ENCODE measurements around the gene CDC42BPA. TPM values are rescaled to one million over a fixed set of nuclear protein-coding genes. Genes with fewer than 3 reads are reported as not detected.
"Not testable (repeated sequence)": the region's sequence is repeated elsewhere in the genome, so short reads cannot be mapped to it uniquely, and the experiment has no call there.

CDC42BPA gene, protein sequence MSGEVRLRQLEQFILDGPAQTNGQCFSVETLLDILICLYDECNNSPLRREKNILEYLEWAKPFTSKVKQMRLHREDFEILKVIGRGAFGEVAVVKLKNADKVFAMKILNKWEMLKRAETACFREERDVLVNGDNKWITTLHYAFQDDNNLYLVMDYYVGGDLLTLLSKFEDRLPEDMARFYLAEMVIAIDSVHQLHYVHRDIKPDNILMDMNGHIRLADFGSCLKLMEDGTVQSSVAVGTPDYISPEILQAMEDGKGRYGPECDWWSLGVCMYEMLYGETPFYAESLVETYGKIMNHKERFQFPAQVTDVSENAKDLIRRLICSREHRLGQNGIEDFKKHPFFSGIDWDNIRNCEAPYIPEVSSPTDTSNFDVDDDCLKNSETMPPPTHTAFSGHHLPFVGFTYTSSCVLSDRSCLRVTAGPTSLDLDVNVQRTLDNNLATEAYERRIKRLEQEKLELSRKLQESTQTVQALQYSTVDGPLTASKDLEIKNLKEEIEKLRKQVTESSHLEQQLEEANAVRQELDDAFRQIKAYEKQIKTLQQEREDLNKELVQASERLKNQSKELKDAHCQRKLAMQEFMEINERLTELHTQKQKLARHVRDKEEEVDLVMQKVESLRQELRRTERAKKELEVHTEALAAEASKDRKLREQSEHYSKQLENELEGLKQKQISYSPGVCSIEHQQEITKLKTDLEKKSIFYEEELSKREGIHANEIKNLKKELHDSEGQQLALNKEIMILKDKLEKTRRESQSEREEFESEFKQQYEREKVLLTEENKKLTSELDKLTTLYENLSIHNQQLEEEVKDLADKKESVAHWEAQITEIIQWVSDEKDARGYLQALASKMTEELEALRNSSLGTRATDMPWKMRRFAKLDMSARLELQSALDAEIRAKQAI (N-terminal part only)
- total RNA-seq: 10 to 100 TPM; 46.2 to 49.9 TPM
- long read RNA-seq, partial matches to known transcripts: 62 of 73 reads
- long read RNA-seq, other reads (novel, unspliced or antisense): 11 of 73 reads

DNA sequence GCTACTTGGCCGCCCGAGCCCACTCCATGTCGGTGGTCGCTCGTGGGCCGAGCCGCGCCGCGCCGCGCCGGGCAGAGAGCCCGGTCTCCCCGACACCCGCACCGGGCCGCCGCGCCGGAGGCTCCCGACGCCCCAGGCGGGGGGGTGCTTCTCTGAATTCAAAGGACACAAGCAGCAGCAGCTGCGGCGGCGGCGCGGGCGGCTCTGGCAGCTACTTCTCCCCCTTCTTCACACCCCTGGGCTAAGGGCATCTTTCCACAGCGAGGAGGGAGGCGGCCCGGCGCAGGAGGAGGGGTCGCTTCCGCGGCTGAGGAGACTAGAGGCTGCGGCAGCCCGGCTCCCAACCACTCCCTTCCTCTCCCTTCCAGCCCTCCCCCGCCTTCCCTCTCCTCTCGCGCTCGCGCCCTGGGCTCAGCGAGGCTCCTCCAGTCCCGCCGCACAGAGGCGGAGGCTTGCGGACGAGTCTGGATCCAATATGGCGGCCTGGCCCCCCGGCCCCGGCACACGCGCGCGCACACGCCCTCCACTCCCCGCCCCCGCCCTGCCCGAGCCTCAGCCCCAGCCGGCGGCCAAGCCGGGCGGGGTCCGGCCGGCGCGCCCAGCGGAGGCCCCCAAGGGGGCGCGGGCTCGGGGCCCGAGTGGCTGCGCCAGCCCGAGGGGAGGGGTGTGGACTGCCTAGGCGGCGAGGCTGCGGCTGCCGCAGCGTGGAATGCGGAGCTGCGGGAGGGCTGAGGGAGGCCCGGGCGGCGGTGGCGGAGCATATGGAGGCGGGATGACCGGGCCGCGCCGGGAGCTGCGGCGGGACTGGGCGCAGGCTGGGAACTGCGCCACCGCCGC lies at the start of gene CDC42BPA:
CDC42BPA (minus strand) TSS at position 477 of the 837 bp plus-strand sequence. CDS start 1,310 bp downstream, outside the sequence.
- DNase-seq: peak; percentile 80 to 81
- intact Hi-C loops (cut with DNase I, micrococcal nuclease): no loop called here
- ATAC-seq: peak; percentile 68

DNA sequence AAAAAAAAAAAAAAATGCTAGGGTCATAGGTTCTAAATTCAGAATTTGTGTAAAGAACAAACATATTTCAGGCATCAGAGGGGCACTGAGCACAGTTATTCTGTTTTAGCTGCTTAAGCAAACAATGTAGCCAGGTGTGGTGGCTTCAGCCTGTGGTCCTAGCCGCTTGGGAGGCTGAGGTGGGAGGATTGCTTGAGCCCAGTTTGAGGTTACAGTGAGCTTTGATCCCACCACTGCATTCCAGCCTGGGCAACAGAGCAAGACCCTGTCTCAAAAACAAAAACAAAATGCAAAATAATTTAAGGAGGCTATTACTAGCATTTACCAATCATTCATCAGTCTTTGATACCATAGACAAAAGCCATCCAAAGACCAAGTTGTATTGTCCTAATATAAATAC lies 49.7 kb upstream of the CDC42BPA start:
- intact Hi-C loops (cut with DNase I, micrococcal nuclease): no loop called here
- DNase-seq (no peak), ATAC-seq (no peak)

DNA sequence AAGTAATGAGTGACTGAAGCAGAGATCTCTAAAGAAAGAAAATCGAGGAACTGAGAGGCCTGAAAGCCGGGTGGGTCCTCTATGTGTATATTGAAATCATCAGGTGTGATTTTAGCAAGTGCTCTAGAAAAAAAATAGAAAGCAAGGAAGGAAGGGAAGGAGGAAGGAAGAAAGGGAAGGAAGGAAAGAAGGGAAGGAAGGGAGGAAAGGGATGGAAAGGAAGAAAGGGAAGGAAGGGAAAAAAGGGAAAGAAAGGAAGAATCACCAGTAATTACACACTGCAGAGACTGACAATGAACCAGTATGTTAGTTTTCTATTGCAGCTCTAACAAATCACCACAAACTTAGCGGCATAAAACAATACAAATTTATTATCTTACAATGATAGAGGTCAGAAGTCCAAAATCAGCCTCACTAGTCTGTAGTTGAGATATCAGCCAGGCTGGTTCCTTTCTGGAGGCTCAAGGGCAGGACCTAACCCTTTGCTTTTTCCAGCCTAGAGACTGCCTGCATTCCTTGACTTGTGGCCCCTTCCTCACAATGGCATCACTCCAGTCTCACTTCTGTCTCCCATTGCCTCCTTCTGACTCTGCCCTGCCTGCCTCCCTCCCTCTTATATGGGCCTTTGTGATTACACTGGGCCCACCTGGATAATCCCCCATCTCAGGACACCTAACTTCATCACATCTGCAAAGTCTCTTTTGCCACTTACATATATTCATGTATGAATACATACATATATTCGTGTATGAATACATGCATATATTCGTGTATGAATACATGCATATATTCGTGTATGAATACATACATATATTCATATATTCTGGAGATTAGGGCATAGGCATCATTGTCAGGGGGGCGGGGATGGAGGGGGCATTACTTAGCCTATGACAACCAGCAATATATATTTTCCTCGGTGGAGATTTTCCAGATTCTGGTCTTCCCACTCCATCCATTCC lies 47.5 kb upstream of the CDC42BPA start:
- intact Hi-C loops (cut with DNase I, micrococcal nuclease): no loop called here
- DNase-seq (peak in 1 of 2 donors; percentile 11), ATAC-seq (peak; percentile 97)

DNA sequence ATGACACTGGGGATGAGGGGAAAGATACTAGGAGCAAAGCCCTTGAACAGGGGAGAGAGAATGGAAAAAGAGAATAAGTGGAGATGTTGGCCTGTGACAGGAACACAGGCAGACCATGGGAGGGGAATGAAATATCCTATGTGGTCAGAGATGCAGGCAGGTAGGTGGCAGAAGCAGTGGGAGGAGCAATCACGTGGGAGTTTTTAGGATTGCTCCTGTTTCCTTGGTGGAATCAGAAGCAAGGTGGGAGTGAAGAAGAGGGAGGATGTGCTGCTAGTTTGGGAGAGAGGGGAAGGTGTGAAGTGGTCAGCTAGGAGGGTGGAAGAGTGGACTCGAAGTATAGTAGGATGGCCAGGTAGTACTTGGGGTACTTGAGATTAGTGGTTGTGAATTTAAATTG lies 46.4 kb upstream of the CDC42BPA start:
- intact Hi-C loops (cut with DNase I, micrococcal nuclease): no loop called here

DNA sequence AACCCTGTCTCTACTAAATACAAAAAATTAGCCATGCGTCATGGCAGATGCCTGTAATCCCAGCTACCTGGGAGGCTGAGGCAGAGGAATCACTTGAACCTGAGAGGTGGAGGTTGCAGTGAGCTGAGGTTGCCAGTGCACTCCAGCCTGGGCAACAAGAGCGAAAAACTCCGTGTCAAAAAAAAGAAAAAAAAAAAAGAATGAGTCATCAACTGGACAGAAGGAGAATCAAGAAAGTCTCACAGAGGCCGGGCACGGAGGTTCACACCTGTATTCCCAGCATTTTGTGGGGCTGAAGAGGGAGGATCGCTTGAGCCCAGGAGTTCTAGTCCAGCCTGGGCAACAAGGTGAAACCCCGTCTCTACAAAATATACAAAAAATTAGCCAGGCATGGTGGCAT lies 45.5 kb upstream of the CDC42BPA start:
- no peak for ATAC-seq
- intact Hi-C loops (cut with DNase I, micrococcal nuclease): no loop called here
- no peak for DNase-seq

More for the DNA sequence above, 46.4 kb upstream of the CDC42BPA start:
- no peak for ATAC-seq
- DNase-seq: no peak

DNA sequence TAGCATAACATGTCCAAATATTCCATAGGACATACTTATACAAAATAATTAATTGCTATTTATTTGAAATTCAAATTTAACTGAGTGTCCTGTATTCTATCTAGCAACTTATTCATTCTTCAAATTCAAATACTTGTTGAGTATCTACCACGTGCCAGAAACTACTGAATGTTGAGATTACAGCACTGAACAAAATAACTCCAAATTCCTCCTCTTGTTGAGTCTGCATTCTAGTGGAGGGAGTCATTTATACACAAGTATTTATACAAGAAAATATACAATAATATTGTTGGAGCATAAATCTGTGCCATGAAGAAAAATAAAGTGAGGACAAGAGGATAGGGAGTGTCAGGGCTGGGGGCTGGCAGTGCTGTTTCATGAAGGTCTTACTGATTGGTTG lies 43.7 kb upstream of the CDC42BPA start:
- no peak for DNase-seq
- intact Hi-C loops (cut with DNase I, micrococcal nuclease): no loop called here

DNA sequence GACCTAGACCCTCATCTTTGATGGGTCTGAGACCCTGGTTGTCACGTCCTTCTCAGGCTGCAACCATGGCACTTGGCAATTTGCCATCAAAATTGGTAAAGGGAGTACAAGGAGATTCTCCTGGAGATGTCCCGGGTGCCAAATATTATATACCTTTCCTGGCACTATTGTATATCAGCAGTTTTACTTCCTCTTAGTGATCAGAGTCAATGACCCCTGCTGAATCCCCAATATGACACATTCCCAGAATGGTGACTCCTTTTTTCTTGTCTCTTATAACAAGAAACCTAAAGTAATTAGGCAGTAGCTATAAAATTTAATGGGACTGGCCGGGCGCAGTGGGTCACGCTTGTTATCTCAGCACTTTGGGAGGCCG lies 39.6 kb upstream of the CDC42BPA start:
- intact Hi-C loops (cut with DNase I, micrococcal nuclease): no loop called here
- ATAC-seq (peak; percentile 22), DNase-seq (no peak)

More for the DNA sequence above, 43.7 kb upstream of the CDC42BPA start:
- no peak for ATAC-seq

DNA sequence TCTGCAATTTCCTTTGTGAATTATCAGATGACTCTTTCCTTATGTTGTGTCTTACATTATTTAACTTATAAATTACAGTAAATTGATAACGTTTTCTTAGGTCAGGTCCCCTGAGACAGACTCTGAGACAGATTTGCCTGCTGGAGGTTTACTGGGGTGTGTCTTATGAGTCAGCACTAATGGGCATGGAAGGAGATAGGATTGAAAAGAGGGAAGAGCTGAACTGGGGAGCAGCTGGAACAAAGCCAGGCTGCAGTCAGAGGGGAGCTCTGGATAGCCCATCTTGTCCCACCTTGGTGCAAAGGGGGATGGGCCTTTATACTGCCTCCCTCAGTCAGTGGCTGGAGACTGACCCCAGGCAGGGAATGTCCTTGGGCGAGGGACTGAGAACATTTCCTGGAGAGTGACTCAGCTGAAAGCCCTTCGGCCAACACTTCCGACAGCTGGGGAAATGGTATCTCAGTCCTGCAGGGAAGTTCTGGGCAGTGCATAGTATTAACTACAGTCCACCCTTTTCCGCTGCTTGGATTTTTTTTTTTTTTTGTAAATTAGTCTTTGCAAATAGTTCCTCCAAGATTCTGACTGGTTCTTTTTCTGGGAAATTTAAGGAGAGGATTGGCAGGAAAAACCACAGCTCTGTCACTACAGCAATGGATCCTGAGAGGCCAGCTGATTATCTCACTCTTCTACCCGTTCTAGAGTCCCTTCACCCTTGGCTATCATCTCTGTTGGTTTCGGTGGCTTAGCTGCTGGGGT lies 39.1 kb upstream of the CDC42BPA start:
- DNase-seq: peak; percentile 37 to 76
- intact Hi-C loops (cut with DNase I, micrococcal nuclease): no loop called here
- ATAC-seq: peak; percentile 93

DNA sequence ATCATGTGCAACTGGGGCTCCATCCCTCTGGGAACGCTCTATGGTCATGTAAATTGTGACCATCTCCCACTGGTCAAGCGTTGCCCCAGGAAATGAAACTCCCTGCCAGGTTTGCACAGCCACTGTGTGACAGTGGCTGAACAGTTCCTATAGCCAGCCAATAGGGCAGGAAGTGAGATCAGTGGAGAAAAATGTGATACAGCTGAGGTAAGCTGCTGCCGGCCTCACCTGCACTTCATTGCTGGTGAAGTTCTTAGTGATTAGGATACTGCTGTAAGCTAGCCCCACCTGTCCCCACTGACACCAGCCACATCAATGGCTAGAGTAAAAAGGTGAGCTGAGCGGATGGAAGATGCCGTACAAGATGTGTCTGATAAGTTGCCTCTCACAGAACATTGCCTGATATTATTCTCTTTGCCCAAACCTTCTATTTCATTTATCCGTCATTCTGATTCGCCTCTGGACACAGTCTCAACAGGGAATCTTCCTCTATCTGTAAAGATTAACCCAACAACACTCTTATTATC lies 38.4 kb upstream of the CDC42BPA start:
- intact Hi-C loops (cut with DNase I, micrococcal nuclease): no loop called here
- DNase-seq (peak in 1 of 2 donors; percentile 12), ATAC-seq (peak; percentile 66)

DNA sequence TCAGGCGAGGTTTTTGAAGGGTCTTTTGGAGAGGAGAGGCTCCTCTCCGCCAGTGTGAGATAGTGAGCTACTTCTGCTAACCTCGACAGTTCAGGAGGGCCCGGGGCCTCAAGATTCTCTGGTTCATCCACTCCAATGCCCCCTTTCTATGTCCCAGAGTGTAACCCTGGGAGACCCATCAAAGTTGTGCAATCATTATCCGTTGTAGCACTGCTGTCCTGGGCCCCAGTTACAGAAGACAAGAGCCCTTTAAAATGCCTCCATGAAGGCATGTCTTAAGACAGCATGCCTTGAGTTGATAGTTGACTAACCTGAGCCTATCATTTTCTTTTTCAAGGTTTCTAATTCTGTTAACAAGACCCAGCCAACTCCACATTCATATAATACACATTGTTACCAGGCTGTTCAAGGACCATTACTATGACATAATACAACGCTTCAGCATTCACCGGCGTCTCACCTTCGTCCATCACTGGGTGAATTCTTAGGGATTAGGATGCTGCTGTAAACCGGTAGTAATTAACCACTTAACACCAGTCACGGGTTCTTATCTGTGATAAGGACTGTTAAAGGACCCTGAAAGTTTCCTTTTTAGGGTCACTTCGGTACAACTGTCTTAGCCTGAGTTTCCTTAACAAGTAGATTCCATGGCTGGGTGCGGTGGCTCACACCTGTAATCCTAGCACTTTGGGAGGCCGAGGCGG lies 37.4 kb upstream of the CDC42BPA start:
- intact Hi-C loops (cut with DNase I, micrococcal nuclease): no loop called here
- ATAC-seq: no peak
- DNase-seq: no peak

DNA sequence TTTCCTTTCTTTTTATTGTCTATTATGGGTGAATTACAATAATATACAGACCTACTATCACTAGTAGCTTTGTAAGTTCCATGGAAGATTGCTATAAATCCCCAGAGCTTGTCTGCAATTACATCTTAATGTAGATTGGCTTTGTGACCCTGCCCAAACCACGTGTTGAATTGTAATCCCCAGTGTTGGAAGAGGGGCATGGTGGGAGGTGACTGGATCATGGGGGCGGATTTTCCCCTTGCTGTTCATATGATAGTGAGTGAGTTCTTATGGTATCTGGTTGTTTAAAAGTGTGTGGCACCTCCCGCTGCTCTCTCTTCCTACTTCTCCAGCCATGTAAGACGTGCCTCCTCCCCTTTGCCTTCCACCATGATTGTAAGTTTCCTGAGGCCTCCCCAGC lies 34.9 kb upstream of the CDC42BPA start:
- DNase-seq (no peak), ATAC-seq (no peak)
- intact Hi-C loops (cut with DNase I, micrococcal nuclease): no loop called here

DNA sequence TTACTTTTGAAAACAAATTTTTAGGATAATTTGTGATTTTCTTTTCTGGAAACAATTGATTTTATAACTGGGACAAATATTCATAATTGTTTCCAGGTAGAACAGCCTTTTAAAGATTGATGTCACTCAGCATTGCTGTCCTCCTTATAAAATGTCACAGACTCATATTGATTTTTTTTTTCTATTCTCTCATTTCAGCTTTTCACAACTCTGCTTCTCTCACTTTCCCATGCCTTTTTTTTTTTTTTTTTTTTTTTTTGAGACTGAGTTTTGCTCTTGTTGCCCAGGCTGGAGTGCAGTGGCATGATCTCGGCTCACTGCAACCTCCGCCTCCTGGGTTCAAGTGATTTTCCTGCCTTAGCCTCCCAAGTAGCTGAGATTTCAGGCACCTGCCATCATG lies 33.9 kb upstream of the CDC42BPA start:
- ATAC-seq; DNase-seq; intact Hi-C loops (cut with DNase I, micrococcal nuclease): not testable (repeated sequence)

DNA sequence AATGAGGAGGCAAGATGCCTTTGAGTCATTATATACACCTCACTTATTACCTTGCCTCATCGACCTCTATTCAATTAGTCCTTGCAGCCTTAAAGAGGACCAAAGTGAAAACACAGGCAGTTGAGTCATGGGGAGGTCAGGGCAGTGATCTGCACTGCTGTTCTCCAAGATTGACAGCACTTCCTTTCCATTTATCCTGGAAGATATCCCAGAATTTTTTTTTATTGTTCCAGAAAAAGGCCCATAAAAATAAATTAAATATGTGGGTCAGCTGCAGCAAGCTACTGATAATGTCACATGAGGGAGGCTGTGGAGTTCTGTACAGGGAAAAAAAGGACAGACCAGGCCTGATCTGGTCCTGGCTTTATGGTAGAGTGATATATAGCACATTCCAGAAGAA lies 33.2 kb upstream of the CDC42BPA start:
- ATAC-seq: peak; percentile 87
- intact Hi-C loops (cut with DNase I, micrococcal nuclease): no loop called here
- DNase-seq: peak in 1 of 2 donors; percentile 44

DNA sequence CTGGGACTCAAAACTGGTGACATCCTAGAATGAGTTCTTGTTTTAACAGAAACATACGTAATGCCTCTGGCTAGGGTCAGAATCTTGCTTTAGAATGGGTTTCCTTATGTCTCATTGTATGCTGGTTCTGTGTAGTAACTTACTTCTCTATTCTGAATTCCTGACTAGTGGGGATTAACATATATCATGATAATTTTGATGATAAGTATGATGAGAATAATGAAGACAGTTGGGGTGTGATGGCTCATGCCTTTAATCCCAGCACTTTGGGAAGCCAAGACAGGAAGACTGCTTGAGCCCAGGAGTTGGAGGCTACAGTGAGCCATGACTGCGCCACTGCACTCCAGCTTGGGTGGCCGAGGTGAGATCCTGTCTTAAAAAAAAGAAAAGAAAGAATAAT lies 31.7 kb upstream of the CDC42BPA start:
- intact Hi-C loops (cut with DNase I, micrococcal nuclease): no loop called here
- ATAC-seq (no peak), DNase-seq (no peak)

DNA sequence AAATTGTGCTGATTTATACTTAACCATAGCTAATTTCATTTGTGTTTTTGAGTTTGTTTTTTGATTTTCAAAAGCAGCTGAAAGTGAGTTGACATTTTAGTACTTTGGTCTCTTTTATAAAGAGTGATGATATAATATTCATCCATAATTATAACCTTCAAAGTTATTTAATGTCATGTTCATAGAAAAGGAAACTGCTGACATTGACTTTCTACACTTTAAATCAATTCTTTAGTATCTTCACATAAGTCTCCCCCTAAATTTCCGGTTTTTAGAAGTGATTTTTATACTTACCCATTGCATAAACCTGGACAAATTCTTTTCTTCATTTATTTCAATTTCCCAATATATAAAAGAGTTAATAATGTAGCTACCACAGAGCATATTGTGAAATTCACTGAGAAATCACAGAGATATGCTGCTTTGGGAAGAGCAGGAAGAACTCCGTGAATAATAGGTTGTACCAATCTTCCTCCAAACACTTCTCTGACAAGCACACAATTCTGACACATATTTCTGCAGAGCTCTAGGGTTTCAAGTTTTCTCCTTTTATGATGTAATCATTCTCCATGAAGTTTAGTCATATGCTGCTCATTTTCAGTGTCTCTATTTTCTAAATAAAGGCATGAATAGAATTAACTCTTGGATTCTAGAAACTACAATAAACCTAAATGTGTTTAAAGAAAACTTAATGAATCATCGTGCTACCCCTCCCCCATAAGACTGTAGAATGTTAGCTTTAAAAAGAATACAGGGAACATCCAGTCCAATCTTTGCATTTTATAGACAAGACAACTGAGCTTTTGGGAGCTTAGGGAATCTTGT lies 25.6 kb upstream of the CDC42BPA start:
- intact Hi-C loops (cut with DNase I, micrococcal nuclease): no loop called here
- no peak for ATAC-seq
- no peak for DNase-seq
